ENCODE measurements around the gene DNM2. TPM values are rescaled to one million over a fixed set of nuclear protein-coding genes. Genes with fewer than 3 reads are reported as not detected.

The DNM2 gene
- total and polyA plus RNA-seq, 10 of the 15 experiments (the other 5 are each of a cell fraction or from before 2014, with no cell fraction given), result 1.2 to 146 (median 68.9) TPM

GRCh38 chr19:10748927-10749434, 31.1 kb downstream of the DNM2 start:
- BruUV-seq (replicated peaks), result no TSS peak
- 83% methylated on average over 10 of the region's 10 CpGs for WGBS (ENCODE audit: insufficient coverage, insufficient replicate concordance, low lambda C conversion rate, missing lambda C conversion rate)
- ChIA-PET POLR2A (interaction anchor here (0.6 kb wide), 1 partner anchor 46 kb away, joined by 6 read pairs; no protein-coding TSS in a partner anchor), SMC1A (ENCODE audit: uncharacterized antibody, unreplicated experiment) (no interaction called here), CTCF (no interaction called here), RAD21 (ENCODE audit: unreplicated experiment) (no interaction called here)
- Histone ChIP-seq H3K4me3 (no peak overlapping the region), H3K4me2 (ENCODE audit: control insufficient read depth, insufficient read depth) (no peak overlapping the region), H3K4me1 (ENCODE audit: control insufficient read depth, insufficient read depth, low read length) (no peaks in the 10 kb centered on the region), H3K9ac (ENCODE audit: control insufficient read depth, insufficient read depth, low read length) (no peak overlapping the region), H4K20me1 (ENCODE audit: control insufficient read depth, insufficient read depth) (peaks cover 5% of the 10 kb centered on the region), H3K36me3 (ENCODE audit: control insufficient read depth in 2 of 2, insufficient read depth in 2 of 2, low read length in 1 of 2) (peaks cover 0 to 6% of the 10 kb centered on the region in 2 experiments; a peak in 2 of 4 replicates), H3K79me2 (ENCODE audit: control insufficient read depth, insufficient read depth, low read length) (peaks cover 42% of the 10 kb centered on the region), H3K27ac (ENCODE audit: control insufficient read depth, insufficient read depth) (no peak overlapping the region), H2AFZ (ENCODE audit: control insufficient read depth, low read depth, low read length) (no peak overlapping the region), H3K9me3 (replicated peaks; ENCODE audit: control insufficient read depth, insufficient read depth, low read length) (no peaks in the 10 kb centered on the region), H3K27me3 (replicated peaks in 1 of 2; ENCODE audit: control insufficient read depth in 2 of 2, insufficient read depth in 2 of 2, low read length in 1 of 2) (no peaks in the 10 kb centered on the region)
- intact Hi-C loops (cut with micrococcal nuclease; ENCODE audit: unreplicated experiment), result no loop called here
- in situ Hi-C loops (cut with MboI), result no loop called here
- ATAC-seq, result no peak
- TF ChIP-seq USF1 (IDR thresholded peaks at IDR 0.05; ENCODE audit: borderline replicate concordance, extremely low read length, insufficient read depth, low read depth, low read length), result peak; percentile 40
- no peak for TF ChIP-seq EED (IDR thresholded peaks at IDR 0.05; ENCODE audit: low read depth)
- FAIRE-seq, result no peak
- DNase-seq (ENCODE audit: low read depth, low spot score), result no peak

GRCh38 chr19:10749435-10750384, 31.8 kb downstream of the DNM2 start:
- in situ Hi-C loops (cut with MboI), result no loop called here
- TF ChIP-seq CUX1 (IDR thresholded peaks at IDR 0.05; ENCODE audit: insufficient replicate concordance, low read depth, low read length) (no peak), YY1 (IDR thresholded peaks at IDR 0.05; ENCODE audit: low read depth, low read length) (no peak), MAX (IDR thresholded peaks at IDR 0.05; ENCODE audit: low read depth, low read length) (no peak), SIX5 (IDR thresholded peaks at IDR 0.05; ENCODE audit: low read depth, low read length, severe bottlenecking) (no peak), RB1 (IDR thresholded peaks at IDR 0.05; ENCODE audit: borderline replicate concordance) (no peak)

More at GRCh38 chr19:10749435-10750384, 31.8 kb downstream of the DNM2 start:
- intact Hi-C loops (cut with micrococcal nuclease; ENCODE audit: unreplicated experiment), result no loop called here
- ChIA-PET RAD21 (ENCODE audit: unreplicated experiment) (no interaction called here), POLR2A (interaction anchor here (0.5 to 0.6 kb wide), 2 partner anchors 47 to 498 kb away, joined by 4 to 6 read pairs; no protein-coding TSS in a partner anchor), SMC1A (ENCODE audit: uncharacterized antibody, unreplicated experiment) (no interaction called here), CTCF (interaction anchor here (1.5 kb wide), 1 partner anchor 32 kb away, joined by 4 read pairs; the partner anchor contains the start of gene DNM2)
- DNase-seq (ENCODE audit: low read depth, low spot score) (no peak), FAIRE-seq (no peak), ATAC-seq (no peak)
- Histone ChIP-seq H3K4me1 (ENCODE audit: control insufficient read depth, insufficient read depth, low read length) (no peaks in the 10 kb centered on the region), H3K36me3 (ENCODE audit: control insufficient read depth in 2 of 2, insufficient read depth in 2 of 2, low read length in 1 of 2) (peaks cover 0 to 4% of the 10 kb centered on the region in 2 experiments; a peak in 3 of 4 replicates), H3K9me3 (replicated peaks; ENCODE audit: control insufficient read depth, insufficient read depth, low read length) (no peaks in the 10 kb centered on the region), H3K4me2 (ENCODE audit: control insufficient read depth, insufficient read depth) (no peak overlapping the region), H2AFZ (ENCODE audit: control insufficient read depth, low read depth, low read length) (no peak overlapping the region), H3K27me3 (replicated peaks in 1 of 2; ENCODE audit: control insufficient read depth in 2 of 2, insufficient read depth in 2 of 2, low read length in 1 of 2) (no peaks in the 10 kb centered on the region), H4K20me1 (ENCODE audit: control insufficient read depth, insufficient read depth) (peaks cover 5% of the 10 kb centered on the region), H3K9ac (ENCODE audit: control insufficient read depth, insufficient read depth, low read length) (no peak overlapping the region), H3K27ac (ENCODE audit: control insufficient read depth, insufficient read depth) (no peak overlapping the region), H3K79me2 (ENCODE audit: control insufficient read depth, insufficient read depth, low read length) (peaks cover 36% of the 10 kb centered on the region), H3K4me3 (no peak overlapping the region)
- 91% methylated on average over 13 of the region's 13 CpGs for WGBS (ENCODE audit: insufficient coverage, insufficient replicate concordance, low lambda C conversion rate, missing lambda C conversion rate)
- no TSS peak for BruUV-seq (replicated peaks)
